Measurements from ENCODE around the gene PTP4A1. TPM values are rescaled to one million over a fixed set of nuclear protein-coding genes. Genes with fewer than 3 reads are reported as not detected.

The PTP4A1 gene
- total and polyA plus RNA-seq, 2 of the 13 experiments (the other 11 are each of a cell fraction or from before 2014, with no cell fraction given) = 141 to 376 TPM

GRCh38 chr6:63598049-63599036 is 26.1 kb downstream of the PTP4A1 start (continued):
- TF ChIP-seq PLSCR1 (CRISPR knock-in tag; IDR thresholded peaks at IDR 0.05; ENCODE audit: borderline replicate concordance) (no peak), SP140L (CRISPR knock-in tag; IDR thresholded peaks at IDR 0.05; ENCODE audit: borderline replicate concordance) (0 out of 2 replicates have a peak, but pooled peaks have one; percentile 20), SIN3A (IDR thresholded peaks at IDR 0.05; ENCODE audit: borderline replicate concordance, low read depth, low read length) (no peak; the same call in 1 of the 2 replicates), ZIK1 (CRISPR knock-in tag; IDR thresholded peaks at IDR 0.05; ENCODE audit: borderline replicate concordance, low read depth) (no peak), MTA1 (CRISPR knock-in tag; IDR thresholded peaks at IDR 0.05; ENCODE audit: borderline replicate concordance) (no peak), HDAC2 (CRISPR knock-in tag; IDR thresholded peaks at IDR 0.05) (peak; percentile 70), GATAD2A (CRISPR knock-in tag; IDR thresholded peaks at IDR 0.05) (peak; percentile 77), MLLT10 (CRISPR knock-in tag; IDR thresholded peaks at IDR 0.05) (no peak), TOPORS (CRISPR knock-in tag; IDR thresholded peaks at IDR 0.05) (0 out of 2 replicates have a peak, but pooled peaks have one; percentile 42), NFE2L1 (CRISPR knock-in tag; IDR thresholded peaks at IDR 0.05; ENCODE audit: borderline replicate concordance) (no peak), SRY (CRISPR knock-in tag; IDR thresholded peaks at IDR 0.05) (no peak), ZNF530 (CRISPR knock-in tag; IDR thresholded peaks at IDR 0.05; ENCODE audit: low read depth) (no peak), THAP7 (CRISPR knock-in tag; IDR thresholded peaks at IDR 0.05) (no peak), ZNF766 (CRISPR knock-in tag; IDR thresholded peaks at IDR 0.05; ENCODE audit: borderline replicate concordance) (peak; percentile 75; the same call in 1 of the 2 replicates), ZFP82 (CRISPR knock-in tag; IDR thresholded peaks at IDR 0.05; ENCODE audit: borderline replicate concordance) (no peak), NONO (IDR thresholded peaks at IDR 0.05) (no peak), NONO (CRISPR knock-in tag; conservative IDR thresholded peaks at IDR 0.05) (peak; percentile 65; the same call in 1 of the 2 replicates), SMC3 (IDR thresholded peaks at IDR 0.05; ENCODE audit: low read length) (peak; percentile 98), MXI1 (IDR thresholded peaks at IDR 0.05; ENCODE audit: borderline replicate concordance, low read depth, low read length) (no peak; the same call in 2 of the 3 replicates)
- TF ChIP-seq, protein P1, sequence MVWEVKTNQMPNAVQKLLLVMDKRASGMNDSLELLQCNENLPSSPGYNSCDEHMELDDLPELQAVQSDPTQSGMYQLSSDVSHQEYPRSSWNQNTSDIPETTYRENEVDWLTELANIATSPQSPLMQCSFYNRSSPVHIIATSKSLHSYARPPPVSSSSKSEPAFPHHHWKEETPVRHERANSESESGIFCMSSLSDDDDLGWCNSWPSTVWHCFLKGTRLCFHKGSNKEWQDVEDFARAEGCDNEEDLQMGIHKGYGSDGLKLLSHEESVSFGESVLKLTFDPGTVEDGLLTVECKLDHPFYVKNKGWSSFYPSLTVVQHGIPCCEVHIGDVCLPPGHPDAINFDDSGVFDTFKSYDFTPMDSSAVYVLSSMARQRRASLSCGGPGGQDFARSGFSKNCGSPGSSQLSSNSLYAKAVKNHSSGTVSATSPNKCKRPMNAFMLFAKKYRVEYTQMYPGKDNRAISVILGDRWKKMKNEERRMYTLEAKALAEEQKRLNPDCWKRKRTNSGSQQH (CRISPR knock-in tag; IDR thresholded peaks at IDR 0.05; ENCODE audit: low read depth) = peak; percentile 93
- TF ChIP-seq, protein P2, sequence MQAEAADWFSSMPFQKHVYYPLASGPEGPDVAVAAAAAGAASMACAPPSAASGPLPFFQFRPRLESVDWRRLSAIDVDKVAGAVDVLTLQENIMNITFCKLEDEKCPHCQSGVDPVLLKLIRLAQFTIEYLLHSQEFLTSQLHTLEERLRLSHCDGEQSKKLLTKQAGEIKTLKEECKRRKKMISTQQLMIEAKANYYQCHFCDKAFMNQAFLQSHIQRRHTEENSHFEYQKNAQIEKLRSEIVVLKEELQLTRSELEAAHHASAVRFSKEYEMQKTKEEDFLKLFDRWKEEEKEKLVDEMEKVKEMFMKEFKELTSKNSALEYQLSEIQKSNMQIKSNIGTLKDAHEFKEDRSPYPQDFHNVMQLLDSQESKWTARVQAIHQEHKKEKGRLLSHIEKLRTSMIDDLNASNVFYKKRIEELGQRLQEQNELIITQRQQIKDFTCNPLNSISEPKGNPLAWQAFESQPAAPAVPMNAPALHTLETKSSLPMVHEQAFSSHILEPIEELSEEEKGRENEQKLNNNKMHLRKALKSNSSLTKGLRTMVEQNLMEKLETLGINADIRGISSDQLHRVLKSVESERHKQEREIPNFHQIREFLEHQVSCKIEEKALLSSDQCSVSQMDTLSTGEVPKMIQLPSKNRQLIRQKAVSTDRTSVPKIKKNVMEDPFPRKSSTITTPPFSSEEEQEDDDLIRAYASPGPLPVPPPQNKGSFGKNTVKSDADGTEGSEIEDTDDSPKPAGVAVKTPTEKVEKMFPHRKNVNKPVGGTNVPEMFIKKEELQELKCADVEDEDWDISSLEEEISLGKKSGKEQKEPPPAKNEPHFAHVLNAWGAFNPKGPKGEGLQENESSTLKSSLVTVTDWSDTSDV (CRISPR knock-in tag; IDR thresholded peaks at IDR 0.05) = no peak
- TF ChIP-seq, protein P3, sequence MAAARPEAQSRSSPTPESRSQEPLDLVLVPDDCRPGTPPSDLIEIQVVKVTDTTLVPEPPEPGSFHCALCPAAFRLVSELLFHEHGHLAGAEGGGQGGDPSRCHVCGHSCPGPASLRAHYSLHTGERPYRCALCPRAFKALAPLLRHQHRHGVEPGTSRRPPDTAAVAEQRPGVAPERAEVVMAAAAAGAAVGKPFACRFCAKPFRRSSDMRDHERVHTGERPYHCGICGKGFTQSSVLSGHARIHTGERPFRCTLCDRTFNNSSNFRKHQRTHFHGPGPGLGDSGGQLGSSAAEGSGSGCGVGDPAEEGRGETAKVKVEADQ (CRISPR knock-in tag; IDR thresholded peaks at IDR 0.05; ENCODE audit: borderline replicate concordance) = peak; percentile 68
